Keratinocyte (primary cell): ENCODE data around the gene DPP10. TPM values are rescaled to one million over a fixed set of nuclear protein-coding genes. Genes with fewer than 3 reads are reported as not detected.

Experiments
- DNase-seq: peaks from one replicate; pipeline ENCODE4 v3.0.0-alpha.2; 2011; ENCODE audit warnings: low read depth, missing footprints, low spot score
- FAIRE-seq: peaks from 2 replicates; lab custom pipeline; 2011; peaks lifted over from hg19 to GRCh38; lab: Jason Lieb, UNC
- H2AFZ ChIP-seq: 2 replicates; pipeline ENCODE4 v1.6.0; 2012; ENCODE audit warnings: low read length, control low read depth, inconsistent platforms; ENCODE audit not compliant: control insufficient read depth
- H3K27ac ChIP-seq: 2 replicates; pipeline ENCODE4 v1.5.1; 2011; ENCODE audit warnings: low read length; ENCODE audit not compliant: control insufficient read depth, insufficient read depth
- H3K27me3 ChIP-seq: 3 replicates; pipeline ENCODE4 v1.6.0; 2011; ENCODE audit warnings: low read length; ENCODE audit not compliant: control insufficient read depth, insufficient read depth; ENCODE audit errors: extremely low read depth
- H3K36me3 ChIP-seq, 2 experiments: 2 replicates in 1 of 2; 3 replicates in 1 of 2; pipeline ENCODE4 v1.5.1; 2011; ENCODE audit warnings: low read length in 2 of 2, mild to moderate bottlenecking in 1 of 2; ENCODE audit not compliant: control insufficient read depth in 2 of 2, insufficient read depth in 2 of 2; ENCODE audit errors: extremely low read depth in 1 of 2
- H3K4me1 ChIP-seq: 3 replicates; pipeline ENCODE4 v1.5.1; 2011; ENCODE audit warnings: low read length; ENCODE audit not compliant: control insufficient read depth, insufficient read depth; ENCODE audit errors: extremely low read depth
- H3K4me2 ChIP-seq: 3 replicates; pipeline ENCODE4 v1.6.0; 2011; ENCODE audit warnings: low read depth, low read length; ENCODE audit not compliant: control insufficient read depth, insufficient read depth; ENCODE audit errors: extremely low read depth
- H3K4me3 ChIP-seq, 3 experiments: fragments of 200-600 bp in 1 of 3; sonication (generic) in 1 of 3; 2 replicates in 2 of 3; 3 replicates in 1 of 3; pipeline ENCODE4 v1.5.1; 2011 to 2016; ENCODE audit warnings: low read length in 3 of 3, mild to moderate bottlenecking in 3 of 3, control low read depth in 2 of 3, inconsistent platforms in 1 of 3, low read depth in 1 of 3, mixed read lengths in 1 of 3, mixed run types in 1 of 3, moderate library complexity in 1 of 3; ENCODE audit not compliant: control insufficient read depth in 2 of 3, insufficient read depth in 2 of 3; ENCODE audit errors: extremely low read depth in 1 of 3
- H3K79me2 ChIP-seq: 2 replicates; pipeline ENCODE4 v1.6.0; 2012; ENCODE audit warnings: low read length; ENCODE audit not compliant: control insufficient read depth, insufficient read depth
- H3K9ac ChIP-seq: 3 replicates; pipeline ENCODE4 v1.6.0; 2011; ENCODE audit warnings: low read length; ENCODE audit not compliant: control insufficient read depth, insufficient read depth; ENCODE audit errors: extremely low read depth
- H3K9me1 ChIP-seq: 3 replicates; pipeline ENCODE4 v1.6.0; 2011; ENCODE audit warnings: low read length; ENCODE audit not compliant: control insufficient read depth, insufficient read depth; ENCODE audit errors: extremely low read depth
- H3K9me3 ChIP-seq: 2 replicates; pipeline ENCODE4 v1.5.1; 2012; ENCODE audit warnings: low read depth, low read length; ENCODE audit not compliant: control insufficient read depth
- H4K20me1 ChIP-seq: 3 replicates; pipeline ENCODE4 v1.6.0; 2011; ENCODE audit warnings: low read length; ENCODE audit not compliant: control insufficient read depth, insufficient read depth; ENCODE audit errors: extremely low read depth
- EZH2 ChIP-seq: IDR thresholded peaks from one replicate; pipeline ENCODE4 v1.6.1; 2012; ENCODE audit warnings: inconsistent platforms, mild to moderate bottlenecking, low read length, moderate library complexity
- dilution Hi-C: fragments of 300-500 bp; cut with MboI; formaldehyde crosslinking; loops from one replicate; pipeline ENCODE4 v1.7.0; 2020; ENCODE audit warnings: low sequenced_read_pairs; ENCODE audit not compliant: extremely low pct_ligation_motif_present
- polyA plus RNA-seq, 5 experiments: library from polyadenylated mRNA; depleted of rRNA in 3 of 5; stranded (reverse) in 3 of 5; stranded (forward) in 1 of 5; unstranded in 1 of 5; fragments of >200 nt; gene quantifications; 1 replicate in 1 of 5; 2 replicates in 3 of 5; 3 replicates in 1 of 5; pipeline versions ENCODE4 v1.2.1 to v1.2.3, GENCODE V29; 2011 to 2012; ENCODE audit warnings: missing spikeins in 2 of 5, low read depth in 1 of 5, low replicate concordance in 1 of 5
- TF ChIP-seq, protein P1 (sequence below), 3 experiments: IDR thresholded peaks in 1 of 3; conservative IDR thresholded peaks in 1 of 3; optimal IDR thresholded peaks in 1 of 3; 2 replicates in 2 of 3; 3 replicates in 1 of 3; pipeline versions ENCODE3 to v1.5.1; 2011; ENCODE audit warnings: low read length in 3 of 3, mild to moderate bottlenecking in 3 of 3, moderate library complexity in 2 of 3, control low read depth in 1 of 3, inconsistent platforms in 1 of 3; ENCODE audit not compliant: insufficient read depth in 2 of 3; ENCODE audit errors: extremely low read depth in 1 of 3

DPP10 gene
- polyA plus RNA-seq, 1 donor (not counting 4 experiments of a cell fraction or from before 2014, with no cell fraction given): not detected

DNA sequence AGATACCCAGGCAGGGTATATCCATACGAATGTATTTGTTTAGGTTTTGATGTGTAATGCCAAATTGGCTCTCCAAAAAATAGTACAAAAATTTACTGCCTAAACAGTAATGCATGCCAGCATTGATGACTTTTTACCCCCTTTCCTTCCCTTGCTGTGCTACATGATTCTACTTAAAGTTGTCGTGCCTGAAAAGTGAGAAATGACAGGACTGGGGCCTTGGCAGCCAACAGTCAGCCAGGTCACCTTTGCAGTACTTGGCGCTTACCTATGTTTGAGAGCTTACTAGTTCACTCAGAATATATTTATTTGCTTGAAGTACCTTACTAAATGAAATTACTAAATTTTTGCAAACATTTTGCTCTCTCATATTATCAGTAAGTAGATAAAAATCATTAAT, 1329.1 kb downstream of the DPP10 start:
- TF ChIP-seq EZH2: no peak
- TF ChIP-seq, protein P1, sequence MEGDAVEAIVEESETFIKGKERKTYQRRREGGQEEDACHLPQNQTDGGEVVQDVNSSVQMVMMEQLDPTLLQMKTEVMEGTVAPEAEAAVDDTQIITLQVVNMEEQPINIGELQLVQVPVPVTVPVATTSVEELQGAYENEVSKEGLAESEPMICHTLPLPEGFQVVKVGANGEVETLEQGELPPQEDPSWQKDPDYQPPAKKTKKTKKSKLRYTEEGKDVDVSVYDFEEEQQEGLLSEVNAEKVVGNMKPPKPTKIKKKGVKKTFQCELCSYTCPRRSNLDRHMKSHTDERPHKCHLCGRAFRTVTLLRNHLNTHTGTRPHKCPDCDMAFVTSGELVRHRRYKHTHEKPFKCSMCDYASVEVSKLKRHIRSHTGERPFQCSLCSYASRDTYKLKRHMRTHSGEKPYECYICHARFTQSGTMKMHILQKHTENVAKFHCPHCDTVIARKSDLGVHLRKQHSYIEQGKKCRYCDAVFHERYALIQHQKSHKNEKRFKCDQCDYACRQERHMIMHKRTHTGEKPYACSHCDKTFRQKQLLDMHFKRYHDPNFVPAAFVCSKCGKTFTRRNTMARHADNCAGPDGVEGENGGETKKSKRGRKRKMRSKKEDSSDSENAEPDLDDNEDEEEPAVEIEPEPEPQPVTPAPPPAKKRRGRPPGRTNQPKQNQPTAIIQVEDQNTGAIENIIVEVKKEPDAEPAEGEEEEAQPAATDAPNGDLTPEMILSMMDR (optimal IDR thresholded peaks at IDR 0.05 in 1 of 3, IDR thresholded peaks at IDR 0.05 in 1 of 3, conservative IDR thresholded peaks at IDR 0.05 in 1 of 3; ENCODE audit: extremely low read depth in 1 of 3, insufficient read depth in 2 of 3, low read length in 3 of 3): no peak
- no peak overlapping the region for H3K4me2 ChIP-seq
- no peaks in the 10 kb centered on the region for H3K27me3 ChIP-seq
- H4K20me1 ChIP-seq: no peaks in the 10 kb centered on the region
- H2AFZ ChIP-seq: no peak overlapping the region
- H3K4me1 ChIP-seq: no peaks in the 10 kb centered on the region
- no peaks in the 10 kb centered on the region for H3K79me2 ChIP-seq
- no peaks in the 10 kb centered on the region for H3K9me3 ChIP-seq
- dilution Hi-C loops: no loop called here
- H3K36me3 ChIP-seq: no peaks in the 10 kb centered on the region
- FAIRE-seq: no peak
- H3K27ac ChIP-seq: no peak overlapping the region
- H3K4me3 ChIP-seq: no peak overlapping the region
- no peak overlapping the region for H3K9ac ChIP-seq
- DNase-seq: no peak
- H3K9me1 ChIP-seq: no peaks in the 10 kb centered on the region

GRCh38 chr2:115774361-115774760, 1331.9 kb downstream of the DPP10 start:
- Histone ChIP-seq H3K4me2 (no peak overlapping the region), H3K36me3 (no peaks in the 10 kb centered on the region), H3K79me2 (no peaks in the 10 kb centered on the region), H2AFZ (no peak overlapping the region), H3K9me3 (no peaks in the 10 kb centered on the region), H3K4me1 (no peaks in the 10 kb centered on the region), H3K27me3 (no peaks in the 10 kb centered on the region), H3K4me3 (no peak overlapping the region), H3K9ac (no peak overlapping the region), H4K20me1 (no peaks in the 10 kb centered on the region), H3K27ac (no peak overlapping the region), H3K9me1 (no peaks in the 10 kb centered on the region)
- dilution Hi-C loops: no loop called here
- no peak for DNase-seq
- TF ChIP-seq, protein P1 (optimal IDR thresholded peaks at IDR 0.05 in 1 of 3, IDR thresholded peaks at IDR 0.05 in 1 of 3, conservative IDR thresholded peaks at IDR 0.05 in 1 of 3; ENCODE audit: extremely low read depth in 1 of 3, insufficient read depth in 2 of 3, low read length in 3 of 3): no peak
- TF ChIP-seq EZH2: no peak
- FAIRE-seq: no peak
